T-helper 2 cell treated with Interferon-gamma antibody and Interleukin-4, amounts not matched to agents 100 ng/mL and 5 ng/mL, for 36 hours (primary cell): ENCODE measurements around the gene GULP1. TPM values are rescaled to one million over a fixed set of nuclear protein-coding genes. Genes with fewer than 3 reads are reported as not detected.
"Not testable (repeated sequence)": the region's sequence is repeated elsewhere in the genome, so short reads cannot be mapped to it uniquely, and the experiment has no call there.

ENCODE experiments used
- intact Hi-C: fragments of 100-400 bp; cut with micrococcal nuclease; formaldehyde crosslinking; loops from one replicate; pipeline ENCODE4 v1.15.1; 2023
- total RNA-seq: library from RNA; stranded (reverse); gene quantifications from 2 replicates; pipeline ENCODE4 v1.2.3, GENCODE V29; 2022

Gene GULP1
- total RNA-seq, 1 donor from 2014 or later: not detected

DNA sequence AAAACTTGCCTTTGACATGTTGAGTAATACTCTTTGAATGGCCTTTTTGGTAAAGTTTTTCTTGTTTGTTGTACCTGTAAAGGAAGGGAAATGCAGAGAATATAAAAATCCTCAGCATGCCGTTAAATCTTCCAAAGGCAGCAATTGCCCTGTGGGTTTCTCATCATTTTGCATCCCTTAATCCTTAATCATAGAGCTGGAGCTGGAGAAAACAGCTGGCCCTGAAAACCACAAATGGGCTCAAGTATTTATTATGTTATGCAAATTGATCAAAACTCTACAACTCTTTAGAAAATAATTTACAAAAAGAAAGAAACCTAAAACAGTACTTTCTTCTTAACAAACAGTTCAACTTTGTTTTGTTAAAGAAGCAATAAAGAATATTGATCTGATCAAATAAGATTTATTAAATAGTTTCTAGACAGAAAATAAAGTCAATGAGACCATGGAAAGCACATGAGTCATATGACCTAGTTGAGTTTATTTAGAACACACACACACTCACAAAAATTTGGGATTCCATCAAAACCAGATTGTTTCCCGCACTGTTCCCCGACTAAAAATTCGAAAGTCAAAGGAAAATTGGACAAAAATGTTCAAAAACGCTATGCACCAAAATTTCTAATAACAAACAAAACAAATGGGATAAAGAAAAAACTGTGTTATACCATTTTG lies 309.0 kb downstream of the GULP1 start:
- intact Hi-C loops: no loop called here

- intact Hi-C loops: no loop called here
These were observed 309.7 kb downstream of the GULP1 start for GRCh38 chr2:188601391-188601790.

DNA sequence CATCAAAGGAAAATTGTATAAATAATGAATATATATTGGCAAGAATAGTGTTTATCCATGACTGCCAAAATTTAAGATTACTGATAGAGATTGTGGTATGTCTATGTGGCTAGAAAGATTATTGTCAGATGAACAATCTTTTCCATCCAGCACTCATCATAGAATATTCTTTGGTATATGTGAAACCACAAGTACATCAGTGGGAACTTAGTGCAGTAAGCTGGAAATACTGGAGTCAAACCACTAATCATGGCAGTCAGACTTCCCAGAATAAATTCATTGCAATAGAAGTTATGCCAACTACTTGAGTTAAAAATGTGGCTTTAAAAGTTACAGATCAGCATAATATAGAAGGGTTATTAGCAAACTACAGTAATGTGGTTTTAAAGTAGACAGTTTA lies 310.3 kb downstream of the GULP1 start:
- intact Hi-C loops: no loop called here

DNA sequence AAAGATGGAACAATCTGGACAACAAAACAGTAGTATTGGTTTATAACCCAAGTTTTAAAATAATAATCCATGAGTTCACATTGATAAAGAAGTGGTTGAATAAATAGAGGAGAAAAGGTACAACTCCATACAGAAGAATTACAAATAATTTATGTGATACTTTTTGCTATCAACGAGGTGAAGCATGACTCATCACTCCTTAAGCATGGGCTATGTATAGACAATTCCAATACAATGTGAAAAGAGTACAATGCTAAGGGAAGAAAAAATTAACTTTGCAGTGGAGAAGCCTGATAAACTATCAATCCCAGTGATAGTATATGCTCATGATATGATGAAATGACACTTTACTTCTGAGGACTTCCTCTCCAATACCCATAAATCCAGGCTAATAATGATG lies 312.9 kb downstream of the GULP1 start:
- intact Hi-C loops: no loop called here

GRCh38 chr2:188605609-188606584 lies 314.2 kb downstream of the GULP1 start:
- intact Hi-C loops: not testable (repeated sequence)

DNA sequence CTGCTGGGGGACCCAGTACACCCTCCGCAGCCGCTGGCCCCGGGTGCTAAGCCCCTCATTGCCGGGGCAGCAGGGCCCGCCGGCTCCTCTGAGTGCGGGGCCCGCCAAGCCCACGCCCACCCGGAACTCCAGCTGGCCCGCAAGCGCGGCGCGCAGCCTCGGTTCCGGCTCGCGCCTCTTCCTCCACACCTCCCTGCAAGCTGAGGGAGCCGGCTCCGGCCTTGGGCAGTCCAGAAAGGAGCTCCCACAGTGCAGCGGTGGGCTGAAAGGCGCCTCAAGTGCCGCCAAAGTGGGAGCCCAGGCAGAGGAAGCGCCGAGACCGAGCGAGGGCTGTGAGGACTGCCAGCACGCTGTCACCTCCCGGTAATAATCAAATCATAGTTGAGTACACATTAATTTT lies 314.9 kb downstream of the GULP1 start:
- intact Hi-C loops: not testable (repeated sequence)

- intact Hi-C loops: no loop called here
These were observed 315.8 kb downstream of the GULP1 start for GRCh38 chr2:188607501-188607900.

GRCh38 chr2:188609321-188610049 lies 317.8 kb downstream of the GULP1 start:
- intact Hi-C loops: no loop called here

DNA sequence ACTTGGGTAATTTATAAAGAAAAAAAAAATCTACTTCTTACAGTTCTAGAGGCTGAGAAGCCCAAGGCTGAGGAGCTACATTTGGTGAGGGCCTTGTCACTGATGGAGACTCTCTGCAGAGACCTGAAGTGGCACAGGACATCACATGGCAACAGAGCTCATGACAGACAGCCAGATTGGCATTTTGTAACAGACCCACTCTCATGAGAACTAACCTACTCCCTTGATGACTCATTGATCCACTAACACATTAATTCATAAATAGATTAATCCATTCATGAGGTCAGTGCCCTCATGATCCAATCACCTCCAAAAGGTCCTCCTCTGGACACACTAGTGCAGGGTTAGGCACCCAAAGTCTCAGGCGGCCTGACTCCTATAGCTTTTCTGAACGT lies 318.4 kb downstream of the GULP1 start:
- intact Hi-C loops: no loop called here

DNA sequence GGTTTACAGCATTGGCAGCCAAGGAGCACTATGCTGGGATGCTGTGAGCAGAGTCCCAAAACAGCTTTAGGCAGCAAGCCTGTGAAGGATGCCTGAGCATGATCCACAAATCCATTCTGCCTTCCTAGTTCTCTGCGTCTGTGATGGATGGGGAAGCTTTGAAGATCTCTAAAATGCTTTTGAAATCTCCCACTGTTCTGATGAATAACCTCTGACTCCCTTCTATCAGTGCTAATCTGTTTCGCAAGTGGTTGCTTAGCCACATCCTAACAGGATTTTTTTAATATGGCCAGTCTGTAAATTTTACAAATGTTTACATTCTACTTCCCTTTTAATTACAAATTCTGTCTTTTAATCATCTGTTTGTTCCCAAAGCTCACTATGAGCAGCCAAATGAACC lies 319.2 kb downstream of the GULP1 start:
- intact Hi-C loops: no loop called here

GRCh38 chr2:188619146-188619545 lies 327.5 kb downstream of the GULP1 start:
- intact Hi-C loops: no loop called here

DNA sequence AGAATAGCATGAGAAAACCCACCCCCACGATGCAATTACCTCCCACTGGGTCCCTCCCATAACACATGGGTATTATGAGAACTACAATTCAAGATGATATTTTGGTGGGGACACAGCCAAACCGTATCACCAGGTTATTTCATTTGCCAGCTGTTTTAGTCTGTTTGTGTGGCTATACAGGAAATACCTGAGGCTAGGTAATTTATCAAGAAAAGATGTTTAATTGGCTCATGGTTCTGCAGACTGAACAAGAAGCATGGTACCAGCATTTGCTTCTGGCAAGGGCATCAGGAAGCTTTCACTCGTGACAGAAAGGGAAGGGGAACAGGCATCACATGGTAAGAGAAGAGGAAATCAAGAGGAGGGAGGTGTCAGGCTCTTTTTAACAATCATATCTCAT lies 329.2 kb downstream of the GULP1 start:
- intact Hi-C loops: no loop called here

GRCh38 chr2:188622601-188623260 lies 331.1 kb downstream of the GULP1 start:
- intact Hi-C loops: no loop called here

DNA sequence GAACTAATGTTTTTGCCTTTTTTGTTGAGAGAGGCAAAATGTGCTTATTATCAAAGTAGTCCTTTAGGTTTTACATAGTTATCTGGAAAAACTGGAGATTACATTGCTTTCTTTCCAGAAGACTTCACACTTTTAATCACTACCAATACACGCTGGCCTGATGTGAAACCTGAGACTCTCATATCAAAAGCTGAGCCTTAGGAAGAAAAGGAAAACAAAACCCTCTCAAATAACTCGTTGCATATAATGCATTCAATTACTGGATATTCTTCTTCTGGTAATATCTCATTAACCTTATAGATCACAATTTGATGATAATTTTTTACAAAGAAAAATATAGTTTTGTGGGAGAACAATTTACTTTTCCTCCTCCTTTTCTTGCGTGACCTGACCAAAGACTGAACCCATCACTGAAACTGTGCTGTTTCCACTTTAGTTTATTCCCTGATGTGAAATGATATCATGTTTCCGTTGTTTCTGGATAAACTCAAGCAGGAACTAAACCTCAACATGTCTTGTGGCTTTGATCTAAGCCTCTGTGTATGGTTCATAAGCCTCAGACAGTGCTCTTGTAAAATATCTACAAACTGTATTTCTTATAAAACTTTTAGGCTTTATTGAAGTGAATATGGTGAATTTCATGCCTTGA lies 332.4 kb downstream of the GULP1 start:
- intact Hi-C loops: no loop called here

GRCh38 chr2:188627471-188627870 lies 335.8 kb downstream of the GULP1 start:
- intact Hi-C loops: no loop called here

- intact Hi-C loops: no loop called here
These were observed 337.5 kb downstream of the GULP1 start for GRCh38 chr2:188628989-188629752.

GRCh38 chr2:188629753-188630527 lies 338.3 kb downstream of the GULP1 start:
- intact Hi-C loops: no loop called here

DNA sequence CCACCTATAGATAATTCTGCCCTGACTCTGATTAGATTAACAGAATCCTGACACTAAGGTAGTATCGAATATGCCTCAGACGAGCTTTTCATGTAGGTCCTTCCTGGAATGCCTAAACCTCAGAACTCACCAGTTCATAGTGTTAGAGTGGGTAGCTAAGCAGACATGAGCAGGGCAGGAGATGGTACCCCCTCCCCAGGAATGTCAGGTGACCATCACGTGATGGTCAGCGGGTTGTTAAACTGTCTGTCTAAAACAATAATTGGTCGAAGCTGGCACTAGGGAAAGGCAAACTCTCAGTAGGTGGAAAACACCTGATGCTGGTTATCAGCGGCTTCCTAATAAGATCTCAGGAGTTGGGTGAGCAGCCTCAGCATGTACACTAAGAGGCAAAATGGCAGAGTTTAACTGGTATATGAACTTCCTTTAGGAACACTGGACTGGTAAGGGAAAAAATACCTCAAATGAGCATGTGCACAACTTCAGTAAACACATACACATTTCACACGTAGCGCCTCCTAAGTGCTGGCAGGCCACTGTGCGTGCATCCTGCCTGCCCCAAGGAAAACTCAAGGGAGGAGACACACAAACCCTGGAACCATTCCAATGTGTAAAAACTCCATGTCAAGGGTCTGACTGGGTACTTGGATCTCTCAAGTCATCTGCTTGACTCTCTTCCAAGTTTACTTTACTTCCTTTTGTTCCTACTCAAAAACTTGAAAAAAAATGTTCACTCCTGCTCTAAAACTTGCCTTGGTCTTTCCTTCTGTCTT lies 339.5 kb downstream of the GULP1 start:
- intact Hi-C loops: no loop called here

DNA sequence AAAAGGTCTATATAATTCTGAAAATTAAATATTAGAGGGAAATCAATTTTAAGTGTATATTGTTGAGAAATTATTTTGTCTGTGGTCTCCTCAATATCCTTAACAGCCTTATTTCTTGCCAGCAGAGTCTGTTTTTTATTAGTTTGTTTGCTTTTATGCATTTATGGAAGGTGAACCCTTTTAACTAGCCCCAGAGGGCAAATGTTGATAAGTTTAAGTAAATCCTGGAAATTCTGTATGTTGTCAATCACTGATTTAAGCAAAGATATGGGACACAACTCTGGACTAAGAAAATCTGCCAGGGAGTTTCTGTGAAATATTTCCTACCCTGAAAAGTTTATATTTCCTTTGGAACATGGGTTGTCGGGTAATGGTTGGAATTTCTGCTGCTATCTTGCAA lies 343.0 kb downstream of the GULP1 start:
- intact Hi-C loops: no loop called here
